ENCODE measurements around the gene EGFL7. TPM values are rescaled to one million over a fixed set of nuclear protein-coding genes. Genes with fewer than 3 reads are reported as not detected.
A peak's percentile ranks its signal among the peaks of the same experiment; 100 is the strongest.

The EGFL7 gene
- total RNA-seq, 1 donor from 2014 or later: 272 TPM

DNA sequence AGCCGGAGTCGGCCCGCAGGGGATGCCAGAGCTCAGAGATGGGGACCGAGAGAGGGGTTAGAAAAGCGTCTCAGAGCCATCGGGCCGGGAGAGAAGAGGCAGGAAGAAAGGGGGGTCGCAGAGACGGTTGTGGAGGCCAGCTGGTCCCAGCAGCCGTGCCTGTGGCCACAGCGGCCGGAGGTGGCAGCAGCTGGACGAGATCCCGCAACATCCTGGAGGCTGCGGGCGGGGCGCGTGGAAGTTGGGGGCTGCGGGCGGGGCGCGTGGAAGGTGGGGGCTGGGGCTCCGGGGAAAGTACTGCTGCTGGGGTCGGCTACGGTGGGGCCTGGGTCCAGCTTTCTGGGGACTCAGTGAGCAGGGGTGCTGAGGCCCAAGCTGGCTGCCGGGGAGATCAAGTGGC is 34.4 kb upstream of the EGFL7 start:
- no peak for DNase-seq (ENCODE audit: extremely low spot score in 2 of 2)
- Histone ChIP-seq H3K27ac (no peak overlapping the region), H3K9me3 (no peaks in the 10 kb centered on the region), H3K36me3 (no peaks in the 10 kb centered on the region), H3K4me3 (no peak overlapping the region), H3K4me1 (peaks cover 57% of the 10 kb centered on the region), H3K27me3 (no peaks in the 10 kb centered on the region)
- intact Hi-C loops (cut with DNase I): no loop called here
- TF ChIP-seq POLR2A (IDR thresholded peaks at IDR 0.05) (no peak), POLR2AphosphoS5 (IDR thresholded peaks at IDR 0.05; ENCODE audit: insufficient read depth in 1 of 2, low read depth in 1 of 2) (no peak)
- TF ChIP-seq, protein P1, sequence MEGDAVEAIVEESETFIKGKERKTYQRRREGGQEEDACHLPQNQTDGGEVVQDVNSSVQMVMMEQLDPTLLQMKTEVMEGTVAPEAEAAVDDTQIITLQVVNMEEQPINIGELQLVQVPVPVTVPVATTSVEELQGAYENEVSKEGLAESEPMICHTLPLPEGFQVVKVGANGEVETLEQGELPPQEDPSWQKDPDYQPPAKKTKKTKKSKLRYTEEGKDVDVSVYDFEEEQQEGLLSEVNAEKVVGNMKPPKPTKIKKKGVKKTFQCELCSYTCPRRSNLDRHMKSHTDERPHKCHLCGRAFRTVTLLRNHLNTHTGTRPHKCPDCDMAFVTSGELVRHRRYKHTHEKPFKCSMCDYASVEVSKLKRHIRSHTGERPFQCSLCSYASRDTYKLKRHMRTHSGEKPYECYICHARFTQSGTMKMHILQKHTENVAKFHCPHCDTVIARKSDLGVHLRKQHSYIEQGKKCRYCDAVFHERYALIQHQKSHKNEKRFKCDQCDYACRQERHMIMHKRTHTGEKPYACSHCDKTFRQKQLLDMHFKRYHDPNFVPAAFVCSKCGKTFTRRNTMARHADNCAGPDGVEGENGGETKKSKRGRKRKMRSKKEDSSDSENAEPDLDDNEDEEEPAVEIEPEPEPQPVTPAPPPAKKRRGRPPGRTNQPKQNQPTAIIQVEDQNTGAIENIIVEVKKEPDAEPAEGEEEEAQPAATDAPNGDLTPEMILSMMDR (IDR thresholded peaks at IDR 0.05): no peak

DNA sequence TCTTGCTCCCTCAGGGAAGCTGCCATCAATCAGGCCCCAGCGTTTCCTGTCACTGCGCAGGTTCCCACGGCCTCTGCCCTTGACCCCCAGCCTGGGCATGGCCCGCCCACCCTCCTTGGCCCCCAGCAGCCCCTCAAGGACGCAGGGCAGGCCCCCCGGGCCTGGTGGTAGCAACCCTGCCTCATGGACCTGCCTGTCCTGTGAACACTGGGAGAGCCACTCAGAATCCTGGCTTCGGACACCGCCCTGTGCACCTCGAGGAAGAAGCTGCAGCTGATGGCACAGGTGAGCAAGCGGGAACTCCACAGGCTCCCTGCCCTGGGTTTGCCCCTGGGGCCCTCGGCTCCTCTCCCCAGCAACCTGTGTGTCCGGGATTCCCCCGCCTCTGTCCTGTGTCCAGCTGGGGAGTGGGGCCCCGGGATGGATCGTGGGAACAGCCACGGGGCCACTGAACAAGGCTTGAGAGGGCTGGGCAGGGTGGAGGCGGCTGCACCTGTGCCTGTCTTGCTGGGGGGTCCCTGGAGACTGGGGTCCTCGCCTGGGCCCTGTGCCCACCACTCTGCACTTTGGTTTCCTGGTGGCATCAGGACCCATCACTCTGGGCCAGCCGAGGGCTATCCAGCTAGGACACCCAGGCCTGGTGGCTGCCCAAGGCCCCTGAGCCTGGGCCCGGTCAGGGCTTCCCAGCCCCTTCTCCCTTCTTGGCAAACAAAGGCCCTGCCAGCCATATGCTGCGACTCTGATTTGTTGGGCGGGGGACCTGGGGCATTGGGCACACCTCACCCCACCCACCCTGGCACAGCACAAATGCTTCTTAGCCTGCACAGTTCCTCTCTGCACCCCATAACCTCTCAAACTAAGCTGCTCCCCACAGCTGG is 33.5 kb upstream of the EGFL7 start:
- Histone ChIP-seq H3K4me1 (peaks cover 47% of the 10 kb centered on the region), H3K4me3 (no peak overlapping the region), H3K36me3 (no peaks in the 10 kb centered on the region), H3K27ac (no peak overlapping the region), H3K27me3 (no peaks in the 10 kb centered on the region), H3K9me3 (no peaks in the 10 kb centered on the region)
- intact Hi-C loops (cut with DNase I): no loop called here
- TF ChIP-seq POLR2AphosphoS5 (IDR thresholded peaks at IDR 0.05; ENCODE audit: insufficient read depth in 1 of 2, low read depth in 1 of 2) (no peak), POLR2A (IDR thresholded peaks at IDR 0.05) (no peak)
- TF ChIP-seq, protein P1 (IDR thresholded peaks at IDR 0.05): no peak
- DNase-seq (ENCODE audit: extremely low spot score in 2 of 2): no peak

DNA sequence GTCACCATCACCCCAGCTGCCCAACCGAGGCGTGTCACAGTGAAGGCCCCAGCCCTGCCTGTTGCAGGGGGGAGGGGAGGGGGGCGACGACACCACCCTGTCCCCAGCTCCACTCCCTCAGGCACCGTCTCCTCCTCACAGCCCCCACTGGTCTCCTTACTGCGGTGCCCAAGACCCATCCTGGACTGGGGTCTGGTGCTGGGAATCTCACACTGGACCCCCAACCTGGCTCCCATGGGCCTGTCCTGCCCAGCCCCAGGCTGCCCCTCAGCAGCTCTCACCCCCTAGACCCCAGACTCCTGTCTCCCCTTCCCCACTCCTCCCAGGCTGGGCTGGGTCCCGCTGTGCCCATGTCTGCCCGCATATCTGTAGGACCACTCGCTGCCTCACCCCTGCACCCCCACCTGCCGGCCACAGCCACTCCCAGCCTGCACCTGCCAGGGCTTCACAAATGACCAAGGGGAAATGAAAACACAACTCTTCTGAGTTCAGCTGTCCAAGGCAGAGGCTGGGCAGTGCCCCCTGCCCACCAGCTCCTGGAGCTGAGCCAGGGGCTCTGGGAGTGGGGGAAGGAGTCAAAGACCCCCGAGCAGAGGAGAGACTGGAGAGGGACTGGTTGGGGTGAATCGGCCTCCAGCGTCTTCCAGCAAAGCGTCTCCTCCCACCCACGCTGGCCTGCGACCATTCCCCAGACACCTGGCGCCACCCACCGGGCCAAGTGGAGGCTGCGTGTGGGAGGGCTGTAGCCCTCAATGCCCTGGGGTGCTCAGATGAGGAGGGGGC is 32.6 kb upstream of the EGFL7 start:
- Histone ChIP-seq H3K27me3 (no peaks in the 10 kb centered on the region), H3K36me3 (no peaks in the 10 kb centered on the region), H3K9me3 (no peaks in the 10 kb centered on the region), H3K27ac (no peak overlapping the region), H3K4me3 (no peak overlapping the region), H3K4me1 (peaks cover 39% of the 10 kb centered on the region)
- TF ChIP-seq POLR2AphosphoS5 (IDR thresholded peaks at IDR 0.05; ENCODE audit: insufficient read depth in 1 of 2, low read depth in 1 of 2) (no peak), POLR2A (IDR thresholded peaks at IDR 0.05) (no peak)
- TF ChIP-seq, protein P1 (IDR thresholded peaks at IDR 0.05): peak in 2 of 3 experiments; percentile 41 to 57
- no peak for DNase-seq (ENCODE audit: extremely low spot score in 2 of 2)
- intact Hi-C loops (cut with DNase I): loop anchor here (2.0 kb wide), 1 partner anchor 141 kb away; no protein-coding TSS in a partner anchor

DNA sequence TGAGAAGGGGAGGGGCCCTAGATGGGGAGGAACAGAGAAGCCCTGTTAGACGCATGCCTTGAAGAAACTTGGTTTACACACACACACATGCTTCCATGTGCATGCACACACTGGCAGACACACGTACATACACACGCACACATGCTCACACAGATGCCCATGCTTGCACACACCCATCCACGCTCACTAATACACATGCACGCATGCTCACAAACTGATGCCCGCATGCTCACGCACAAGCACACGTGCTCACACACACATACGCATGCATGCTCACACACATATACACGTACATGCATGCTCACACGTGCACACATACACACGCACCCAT is 32.1 kb upstream of the EGFL7 start:
- Histone ChIP-seq H3K4me3 (no peak overlapping the region), H3K4me1 (peaks cover 34% of the 10 kb centered on the region), H3K27ac (no peak overlapping the region), H3K36me3 (no peaks in the 10 kb centered on the region), H3K9me3 (no peaks in the 10 kb centered on the region), H3K27me3 (no peaks in the 10 kb centered on the region)
- no peak for DNase-seq (ENCODE audit: extremely low spot score in 2 of 2)
- TF ChIP-seq POLR2A (IDR thresholded peaks at IDR 0.05): no peak
- TF ChIP-seq, protein P1 (IDR thresholded peaks at IDR 0.05): no peak
- TF ChIP-seq POLR2AphosphoS5 (IDR thresholded peaks at IDR 0.05; ENCODE audit: insufficient read depth in 1 of 2, low read depth in 1 of 2): no peak
- intact Hi-C loops (cut with DNase I): loop anchor here (2.0 kb wide), 1 partner anchor 142 kb away; no protein-coding TSS in a partner anchor

Data from vagina (tissue), 2 donors.